ENCODE data around the gene VSNL1. TPM values are rescaled to one million over a fixed set of nuclear protein-coding genes. Genes with fewer than 3 reads are reported as not detected.

VSNL1 gene
- total and polyA plus RNA-seq, 2 experiments from 2014 or later: 102 to 112 TPM

GRCh38 chr2:17617955-17618354 is 77.5 kb downstream of the VSNL1 start:
- H3K79me2 ChIP-seq (replicated peaks; ENCODE audit: insufficient read depth): peaks cover 6% of the 10 kb centered on the region; the same call in 1 of the 2 replicates
- H3F3A ChIP-seq (replicated peaks; ENCODE audit: low read depth): no peaks in the 10 kb centered on the region
- H4K20me1 ChIP-seq (replicated peaks; ENCODE audit: insufficient read depth): peaks cover 8% of the 10 kb centered on the region; the same call in 1 of the 2 replicates
- Mint-ChIP-seq H3K36me3 (ENCODE audit: low read depth) (peaks cover 25% of the 10 kb centered on the region), H3K27me3 (ENCODE audit: insufficient read depth, low read depth, poor library complexity) (peaks cover 3% of the 10 kb centered on the region), H3K9me3 (no peaks in the 10 kb centered on the region), H3K27ac (no peak overlapping the region), H3K4me1 (peaks cover 47% of the 10 kb centered on the region), H3K4me3 (no peak overlapping the region)
- ATAC-seq: no peak
- no peak for TF ChIP-seq JUNB (IDR thresholded peaks at IDR 0.05; ENCODE audit: unreplicated experiment)
- TF ChIP-seq CTCF (conservative IDR thresholded peaks at IDR 0.05; ENCODE audit: low read depth in 2 of 2): no peak
- no peak for TF ChIP-seq REST (IDR thresholded peaks at IDR 0.05; ENCODE audit: unreplicated experiment)
- no peak for TF ChIP-seq EZH2 (IDR thresholded peaks at IDR 0.05; ENCODE audit: low read depth, unreplicated experiment)
- no peak for TF ChIP-seq ZNF331 (CRISPR knock-in tag; IDR thresholded peaks at IDR 0.05; ENCODE audit: low read depth)
- TF ChIP-seq STAT1 (IDR thresholded peaks at IDR 0.05; ENCODE audit: unreplicated experiment): no peak
- TF ChIP-seq ZNF462 (CRISPR knock-in tag; IDR thresholded peaks at IDR 0.05): no peak
- TF ChIP-seq POLR2AphosphoS5 (IDR thresholded peaks at IDR 0.05; ENCODE audit: low read depth): no peak
- TF ChIP-seq ETS1 (IDR thresholded peaks at IDR 0.05): no peak
- no peak for TF ChIP-seq NANOG (IDR thresholded peaks at IDR 0.05; ENCODE audit: borderline replicate concordance)
- no peaks in the 10 kb centered on the region for H3K9me2 ChIP-seq (ENCODE audit: insufficient read depth)
- no peaks in the 10 kb centered on the region for H3K27me3 ChIP-seq (ENCODE audit: insufficient read depth)
- no peak overlapping the region for H2AFZ ChIP-seq
- no peak overlapping the region for H3K4me3 ChIP-seq
- no peak for DNase-seq (ENCODE audit: low spot score)
- no peak overlapping the region for H3K4me2 ChIP-seq
- no peak overlapping the region for H3K27ac ChIP-seq (ENCODE audit: low read depth)
- H3K36me3 ChIP-seq (ENCODE audit: insufficient read depth): no peaks in the 10 kb centered on the region
- peaks cover 44% of the 10 kb centered on the region for H3K4me1 ChIP-seq (ENCODE audit: insufficient read depth)

All from GM23338 (cell line).